Loucy (cell line): ENCODE measurements around the gene GPR139.

ENCODE experiments used
- H2AFZ ChIP-seq: fragments of 200-600 bp; sonication (generic); 2 replicates; pipeline ENCODE4 v1.6.0; 2016; ENCODE audit warnings: antibody characterized with exemption, mild to moderate bottlenecking, low read length, moderate library complexity
- H3F3A ChIP-seq: fragments of 200-600 bp; 2 replicates; pipeline ENCODE4 v1.6.0; 2016; ENCODE audit warnings: antibody characterized with exemption, low read depth, mild to moderate bottlenecking
- H3K27me3 ChIP-seq: fragments of 200-600 bp; sonication (generic); 2 replicates; pipeline ENCODE4 v1.6.1; 2014; ENCODE audit warnings: low read length, mild to moderate bottlenecking; ENCODE audit not compliant: insufficient read depth, poor library complexity, severe bottlenecking
- H3K36me3 ChIP-seq: fragments of 200-600 bp; sonication (generic); 2 replicates; pipeline ENCODE4 v1.6.1; 2016; ENCODE audit warnings: low read length; ENCODE audit not compliant: insufficient read depth
- H3K4me1 ChIP-seq: fragments of 200-600 bp; sonication (generic); 2 replicates; pipeline ENCODE4 v1.5.1; 2014; ENCODE audit warnings: low read length, mild to moderate bottlenecking; ENCODE audit not compliant: insufficient read depth, poor library complexity, severe bottlenecking
- H3K4me2 ChIP-seq: fragments of 200-600 bp; sonication (generic); 2 replicates; pipeline ENCODE4 v1.6.0; 2014; ENCODE audit warnings: antibody characterized with exemption, low read length, low read depth, mild to moderate bottlenecking; ENCODE audit not compliant: poor library complexity, severe bottlenecking
- H3K4me3 ChIP-seq: fragments of 200-600 bp; sonication (generic); 2 replicates; pipeline ENCODE4 v1.5.1; 2014; ENCODE audit warnings: low read length, mild to moderate bottlenecking, mixed read lengths; ENCODE audit not compliant: poor library complexity, severe bottlenecking
- H3K79me2 ChIP-seq: fragments of 200-600 bp; sonication (generic); 2 replicates; pipeline ENCODE4 v1.6.1; 2014; ENCODE audit warnings: low read length; ENCODE audit not compliant: insufficient read depth
- H3K9ac ChIP-seq: fragments of 200-600 bp; sonication (generic); 2 replicates; pipeline ENCODE4 v1.6.0; 2014; ENCODE audit warnings: mild to moderate bottlenecking, low read depth, low read length, moderate library complexity; ENCODE audit not compliant: poor library complexity, severe bottlenecking
- H3K9me2 ChIP-seq: fragments of 200-600 bp; sonication (generic); replicated peaks from 2 replicates; pipeline ENCODE4 v1.6.1; 2016; ENCODE audit warnings: low read depth, low read length, mixed read lengths
- H3K9me3 ChIP-seq: fragments of 200-600 bp; sonication (generic); 2 replicates; pipeline ENCODE4 v1.6.1; 2014; ENCODE audit warnings: mild to moderate bottlenecking, antibody characterized with exemption, low read length, low read depth; ENCODE audit not compliant: insufficient read depth
- H4K20me1 ChIP-seq: fragments of 200-600 bp; sonication (generic); 2 replicates; pipeline ENCODE4 v1.6.0; 2014; ENCODE audit warnings: antibody characterized with exemption, low read length, mild to moderate bottlenecking; ENCODE audit not compliant: insufficient read depth, poor library complexity, severe bottlenecking
- CTCF ChIP-seq: fragments of 200-600 bp; sonication (generic); conservative IDR thresholded peaks from 2 replicates; pipeline ENCODE4 v1.5.1; 2014; ENCODE audit warnings: mild to moderate bottlenecking, antibody characterized with exemption, low read length
- EZH2phosphoT487 ChIP-seq: fragments of 200-600 bp; IDR thresholded peaks from 2 replicates; pipeline ENCODE4 v1.6.1; 2018; ENCODE audit warnings: antibody characterized with exemption, mild to moderate bottlenecking, moderate library complexity, borderline replicate concordance

GPR139 gene

GRCh38 chr16:19994466-19995170, 79.1 kb downstream of the GPR139 start:
- Histone ChIP-seq H3K4me1 (no peaks in the 10 kb centered on the region), H3K9me3 (no peaks in the 10 kb centered on the region; the same call in 1 of the 2 replicates), H3K9ac (no peak overlapping the region), H3F3A (no peaks in the 10 kb centered on the region), H3K36me3 (no peaks in the 10 kb centered on the region), H3K27me3 (no peaks in the 10 kb centered on the region), H3K4me3 (no peak overlapping the region), H3K79me2 (no peaks in the 10 kb centered on the region), H4K20me1 (no peaks in the 10 kb centered on the region), H3K4me2 (no peak overlapping the region), H2AFZ (no peak overlapping the region), H3K9me2 (no peaks in the 10 kb centered on the region)
- no peak for TF ChIP-seq EZH2phosphoT487

- Histone ChIP-seq H3K9ac (no peak overlapping the region), H3K9me2 (no peaks in the 10 kb centered on the region), H4K20me1 (no peaks in the 10 kb centered on the region), H3K4me3 (no peak overlapping the region), H3F3A (no peaks in the 10 kb centered on the region), H3K4me2 (no peak overlapping the region), H3K9me3 (no peaks in the 10 kb centered on the region; the same call in 1 of the 2 replicates), H3K27me3 (no peaks in the 10 kb centered on the region), H3K79me2 (no peaks in the 10 kb centered on the region), H3K4me1 (no peaks in the 10 kb centered on the region), H2AFZ (no peak overlapping the region), H3K36me3 (no peaks in the 10 kb centered on the region)
- TF ChIP-seq EZH2phosphoT487 (no peak), CTCF (no peak)
Observed at GRCh38 chr16:19991614-19992013, 82.1 kb downstream of the GPR139 start.

- Histone ChIP-seq H2AFZ (no peak overlapping the region), H3K9me2 (no peaks in the 10 kb centered on the region), H4K20me1 (no peaks in the 10 kb centered on the region), H3K79me2 (no peaks in the 10 kb centered on the region), H3K27me3 (no peaks in the 10 kb centered on the region), H3K36me3 (no peaks in the 10 kb centered on the region), H3K9me3 (no peaks in the 10 kb centered on the region; the same call in 1 of the 2 replicates), H3K4me3 (no peak overlapping the region), H3K9ac (no peak overlapping the region), H3K4me1 (no peaks in the 10 kb centered on the region), H3K4me2 (no peak overlapping the region), H3F3A (no peaks in the 10 kb centered on the region)
- TF ChIP-seq EZH2phosphoT487 (no peak), CTCF (no peak)
Observed at GRCh38 chr16:19984135-19984534, 89.6 kb downstream of the GPR139 start.
